Activated T-cell treated with anti-CD3 and anti-CD28 coated beads, Interleukin-2, amount 50 U/mL, for 72 hours (primary cell): ENCODE data around the gene TMEM167B. TPM values are rescaled to one million over a fixed set of nuclear protein-coding genes. Genes with fewer than 3 reads are reported as not detected.
"Not testable (repeated sequence)": the region's sequence is repeated elsewhere in the genome, so short reads cannot be mapped to it uniquely, and the experiment has no call there.

ENCODE experiments used
- ATAC-seq, 2 donors: fragments of 150-1000 bp; cut with Tn5 transposase; replicated peaks in 1 of 2; 2 replicates each; pipeline ENCODE4 v1.10.0; 2021; ENCODE audit warnings: moderate library complexity in 2 of 2, mild to moderate bottlenecking in 1 of 2
- DNase-seq, 2 donors: peaks; one replicate each; pipeline ENCODE4 v3.0.0; 2021 to 2022; ENCODE audit warnings: mixed read lengths in 1 of 2
- H3K27ac Mint-ChIP-seq: one replicate; pipeline ENCODE4 v1.8.0; 2022; ENCODE audit warnings: mild to moderate bottlenecking, moderate library complexity, mixed read lengths
- H3K27me3 Mint-ChIP-seq: one replicate; pipeline ENCODE4 v1.8.0; 2022; ENCODE audit warnings: low read depth, mixed read lengths
- H3K36me3 Mint-ChIP-seq, 2 donors: one replicate each; pipeline ENCODE4 v1.8.0; 2022; ENCODE audit warnings: mixed read lengths in 2 of 2, mild to moderate bottlenecking in 1 of 2; ENCODE audit not compliant: insufficient read depth in 2 of 2
- H3K4me1 Mint-ChIP-seq: one replicate; pipeline ENCODE4 v1.8.0; 2022; ENCODE audit warnings: low read depth, mixed read lengths
- H3K4me3 Mint-ChIP-seq, 2 donors: one replicate each; pipeline ENCODE4 v1.8.0; 2022; ENCODE audit warnings: mild to moderate bottlenecking in 2 of 2, mixed read lengths in 2 of 2, moderate library complexity in 2 of 2
- H3K9me3 Mint-ChIP-seq, 2 donors: one replicate each; pipeline ENCODE4 v1.8.0; 2022; ENCODE audit warnings: mixed read lengths in 2 of 2
- total RNA-seq, 2 donors: library from RNA; stranded (reverse); gene quantifications; one replicate each; pipeline ENCODE4 v1.2.3, GENCODE V29; 2022

Gene TMEM167B
- total RNA-seq: 10 to 100 TPM; 50.2 to 57.1 TPM

DNA sequence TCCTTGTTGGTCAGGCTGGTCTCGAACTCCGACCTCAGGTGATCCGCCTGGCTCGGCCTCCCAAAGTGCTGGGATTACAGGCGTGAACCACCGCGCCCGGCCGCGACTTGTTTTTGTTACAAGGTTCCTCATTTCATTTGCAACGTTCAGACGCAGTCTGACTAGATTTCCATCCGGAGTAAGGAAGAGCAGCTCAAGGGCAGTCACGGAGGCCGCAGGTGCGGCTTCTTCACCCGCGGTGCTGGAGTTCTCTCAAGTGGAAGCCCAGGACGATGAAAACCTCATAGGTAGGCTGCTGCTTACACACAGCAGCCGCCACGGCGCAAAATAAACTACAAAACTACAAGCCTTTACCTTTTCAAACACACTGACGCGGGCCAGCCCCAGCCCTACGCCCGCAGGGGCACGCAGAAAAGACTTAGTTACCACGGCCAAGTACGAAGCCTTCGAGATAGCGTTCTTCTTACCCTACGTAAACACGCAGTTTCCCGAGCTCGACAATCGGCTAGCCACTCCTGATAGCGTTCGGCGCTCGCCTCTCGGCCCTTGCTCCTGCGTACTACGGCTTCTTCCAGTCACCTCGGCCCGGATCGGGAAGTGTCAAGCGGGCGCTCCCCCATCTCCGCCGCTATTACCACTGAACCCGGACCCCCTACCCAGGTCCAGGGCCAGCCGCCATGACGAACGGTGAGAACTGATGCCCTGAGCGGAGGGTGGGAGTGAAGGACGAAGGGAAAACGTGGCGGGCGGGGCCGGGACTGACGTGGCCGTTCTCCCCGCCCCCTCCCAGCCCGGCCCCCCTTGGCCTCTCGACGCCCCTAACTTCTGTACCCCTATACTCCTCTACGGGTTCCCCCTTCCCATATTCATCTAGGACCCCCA lies at the start of gene TMEM167B:
Gene TMEM167B, plus strand, starts transcription at position 569 of the 882 bp plus-strand sequence. Its CDS starts 109 bp downstream, at position 678.
- peak within 1 kb of the TSS; percentile 90 to 93 for H3K4me3 Mint-ChIP-seq
- ATAC-seq: peak; percentile 96
- H3K36me3 Mint-ChIP-seq: peaks cover 6 to 7% of the 10 kb centered on the region in 2 donors
- no peaks in the 10 kb centered on the region for H3K27me3 Mint-ChIP-seq
- no peaks in the 10 kb centered on the region for H3K9me3 Mint-ChIP-seq
- peak; percentile 87 to 93 for DNase-seq
- peaks cover 34% of the 10 kb centered on the region for H3K4me1 Mint-ChIP-seq
- peak within 1 kb of the TSS; percentile 88 for H3K27ac Mint-ChIP-seq

GRCh38 chr1:109040989-109041620 lies 49.5 kb upstream of the TMEM167B start:
- Mint-ChIP-seq H3K27me3 (no peaks in the 10 kb centered on the region), H3K9me3 (no peaks in the 10 kb centered on the region), H3K27ac (peak overlapping the region; percentile 63), H3K4me3 (peak overlapping the region; percentile 94 to 97), H3K4me1 (peaks cover 16% of the 10 kb centered on the region), H3K36me3 (no peaks in the 10 kb centered on the region)
- ATAC-seq: peak; percentile 21 to 24
- DNase-seq: peak; percentile 43 to 48

- ATAC-seq (peak; percentile 97), DNase-seq (peak; percentile 96 to 98)
- Mint-ChIP-seq H3K27me3 (no peaks in the 10 kb centered on the region), H3K36me3 (no peaks in the 10 kb centered on the region), H3K4me1 (peaks cover 16% of the 10 kb centered on the region), H3K27ac (peak within 1 kb of the TSS; percentile 79), H3K9me3 (no peaks in the 10 kb centered on the region), H3K4me3 (peak within 1 kb of the TSS; percentile 94 to 97)
Observed at GRCh38 chr1:109041621-109042468, 48.7 kb upstream of the TMEM167B start, which contains the start of gene WDR47. Gene WDR47, minus strand, starts transcription at chr1:109042102. Its CDS starts 18,590 bp downstream, at chr1:109023512.

DNA sequence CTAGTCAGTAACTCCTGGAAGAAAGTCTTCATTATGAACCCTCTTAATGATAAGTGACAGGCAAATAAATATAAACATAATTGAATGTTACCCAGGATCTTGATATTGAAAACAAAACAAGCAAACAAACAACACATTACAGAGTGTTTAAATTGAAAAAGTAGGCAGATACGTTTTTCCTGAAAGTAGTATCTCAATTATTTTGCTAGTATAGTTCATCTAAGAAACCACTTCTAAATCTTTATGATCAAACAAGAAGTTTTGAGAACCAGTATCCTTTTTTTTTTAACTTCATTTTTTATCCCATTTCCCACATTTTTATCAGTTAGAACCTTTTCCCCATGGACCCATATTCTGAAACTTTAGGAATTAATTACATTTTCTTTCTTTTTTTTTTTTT lies 45.0 kb upstream of the TMEM167B start:
- no peaks in the 10 kb centered on the region for H3K36me3 Mint-ChIP-seq
- H3K27ac Mint-ChIP-seq: no peak overlapping the region
- H3K9me3 Mint-ChIP-seq: no peaks in the 10 kb centered on the region
- no peak overlapping the region for H3K4me3 Mint-ChIP-seq
- H3K4me1 Mint-ChIP-seq: peaks cover 2% of the 10 kb centered on the region
- H3K27me3 Mint-ChIP-seq: no peaks in the 10 kb centered on the region
- ATAC-seq: no peak
- DNase-seq: no peak

GRCh38 chr1:109046671-109047070 lies 43.9 kb upstream of the TMEM167B start:
- no peaks in the 10 kb centered on the region for H3K4me1 Mint-ChIP-seq
- H3K27me3 Mint-ChIP-seq: no peaks in the 10 kb centered on the region
- DNase-seq (no peak), ATAC-seq (no peak)
- H3K4me3 Mint-ChIP-seq: no peak overlapping the region
- H3K9me3 Mint-ChIP-seq: no peaks in the 10 kb centered on the region
- H3K27ac Mint-ChIP-seq: no peak overlapping the region
- no peaks in the 10 kb centered on the region for H3K36me3 Mint-ChIP-seq

- H3K4me3 Mint-ChIP-seq: no peak overlapping the region
- H3K36me3 Mint-ChIP-seq: no peaks in the 10 kb centered on the region
- H3K9me3 Mint-ChIP-seq: no peaks in the 10 kb centered on the region
- DNase-seq: no peak
- H3K27ac Mint-ChIP-seq: no peak overlapping the region
- no peaks in the 10 kb centered on the region for H3K27me3 Mint-ChIP-seq
- H3K4me1 Mint-ChIP-seq: no peaks in the 10 kb centered on the region
- ATAC-seq: no peak
Observed at GRCh38 chr1:109047339-109047738, 43.2 kb upstream of the TMEM167B start.

- DNase-seq (no peak), ATAC-seq (no peak)
- Mint-ChIP-seq H3K27me3 (no peaks in the 10 kb centered on the region), H3K36me3 (no peaks in the 10 kb centered on the region), H3K9me3 (no peaks in the 10 kb centered on the region), H3K4me1 (no peaks in the 10 kb centered on the region), H3K4me3 (no peak overlapping the region), H3K27ac (no peak overlapping the region)
Observed at GRCh38 chr1:109048335-109048734, 42.2 kb upstream of the TMEM167B start.

DNA sequence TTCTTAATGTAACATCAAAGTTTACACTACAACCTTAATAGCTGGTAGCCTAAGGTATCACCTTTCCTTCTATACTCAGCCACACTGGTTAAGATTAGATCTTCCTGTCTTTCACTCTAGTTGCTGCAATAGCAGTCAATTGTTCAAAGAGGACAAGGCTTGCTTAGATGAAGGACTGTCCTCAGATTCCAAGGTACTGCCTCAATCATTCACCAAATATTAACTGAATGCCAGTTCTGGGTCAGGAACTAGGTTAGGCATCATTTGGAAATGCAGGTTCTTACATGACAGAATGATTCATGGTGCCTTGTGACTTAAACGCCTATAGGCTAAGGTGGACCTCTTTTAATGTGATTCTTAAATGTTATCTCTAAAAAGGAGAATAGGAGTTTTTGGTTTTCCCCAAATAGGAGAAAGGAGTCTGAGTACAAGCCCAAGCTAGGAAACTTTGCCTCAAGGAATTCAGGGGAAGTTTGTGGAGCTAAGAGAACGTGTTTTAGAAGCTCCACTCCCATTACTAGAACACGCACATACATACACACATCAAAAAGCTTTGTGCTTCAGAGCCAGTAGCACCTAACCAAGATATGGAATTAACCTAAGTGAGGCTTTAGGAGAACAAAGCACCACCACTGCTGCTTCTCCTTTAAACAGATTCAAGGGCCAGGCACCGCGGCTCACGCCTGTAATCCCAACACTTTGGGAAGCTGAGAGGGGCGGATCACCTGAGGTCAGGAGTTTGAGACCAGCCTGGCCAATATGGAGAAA lies 40.2 kb upstream of the TMEM167B start:
- Mint-ChIP-seq H3K9me3 (no peaks in the 10 kb centered on the region), H3K4me1 (no peaks in the 10 kb centered on the region), H3K4me3 (no peak overlapping the region), H3K36me3 (no peaks in the 10 kb centered on the region), H3K27me3 (no peaks in the 10 kb centered on the region), H3K27ac (no peak overlapping the region)
- no peak for ATAC-seq
- DNase-seq: no peak

DNA sequence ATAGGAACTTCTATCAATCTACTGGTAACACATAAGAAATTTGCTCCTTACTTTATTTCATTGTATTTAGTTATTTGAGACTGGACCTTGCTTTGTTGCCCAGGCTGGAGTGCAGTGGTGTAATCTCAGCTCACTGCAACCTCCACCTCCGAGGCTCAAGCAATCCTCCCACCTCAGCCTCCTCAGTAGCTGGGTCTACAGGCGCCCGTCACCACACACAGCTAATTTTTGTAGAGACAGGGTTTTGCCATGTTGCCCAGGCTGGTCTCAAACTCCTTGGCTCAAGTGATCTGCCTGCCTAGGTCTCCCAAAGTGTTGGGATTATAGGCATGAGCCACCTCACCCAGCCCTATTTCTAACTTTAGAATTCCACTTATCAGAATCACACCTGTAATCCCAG lies 38.4 kb upstream of the TMEM167B start:
- not testable (repeated sequence) for H3K27me3 Mint-ChIP-seq, ATAC-seq, H3K36me3 Mint-ChIP-seq, H3K4me1 Mint-ChIP-seq, H3K27ac Mint-ChIP-seq, H3K9me3 Mint-ChIP-seq, H3K4me3 Mint-ChIP-seq, DNase-seq

- ATAC-seq: no peak
- Mint-ChIP-seq H3K36me3 (no peaks in the 10 kb centered on the region), H3K27me3 (no peaks in the 10 kb centered on the region), H3K4me1 (no peaks in the 10 kb centered on the region), H3K4me3 (no peak overlapping the region), H3K9me3 (no peaks in the 10 kb centered on the region), H3K27ac (no peak overlapping the region)
- no peak for DNase-seq
Observed at GRCh38 chr1:109056064-109056463, 34.5 kb upstream of the TMEM167B start.

GRCh38 chr1:109059026-109059425 lies 31.5 kb upstream of the TMEM167B start:
- H3K4me1 Mint-ChIP-seq: no peaks in the 10 kb centered on the region
- ATAC-seq (no peak), DNase-seq (no peak)
- H3K4me3 Mint-ChIP-seq: no peak overlapping the region
- no peaks in the 10 kb centered on the region for H3K9me3 Mint-ChIP-seq
- no peak overlapping the region for H3K27ac Mint-ChIP-seq
- no peaks in the 10 kb centered on the region for H3K27me3 Mint-ChIP-seq
- H3K36me3 Mint-ChIP-seq: no peaks in the 10 kb centered on the region

GRCh38 chr1:109060707-109061106 lies 29.9 kb upstream of the TMEM167B start:
- no peak overlapping the region for H3K4me3 Mint-ChIP-seq
- H3K4me1 Mint-ChIP-seq: no peaks in the 10 kb centered on the region
- no peak for DNase-seq
- no peak overlapping the region for H3K27ac Mint-ChIP-seq
- H3K27me3 Mint-ChIP-seq: no peaks in the 10 kb centered on the region
- ATAC-seq: no peak
- H3K9me3 Mint-ChIP-seq: no peaks in the 10 kb centered on the region
- H3K36me3 Mint-ChIP-seq: peaks cover 0 to 3% of the 10 kb centered on the region in 2 donors
